Endothelial cell of umbilical vein (primary cell): ENCODE results near the gene PPIL6. TPM values are rescaled to one million over a fixed set of nuclear protein-coding genes. Genes with fewer than 3 reads are reported as not detected.

ENCODE experiments used
- BruUV-seq: library from RNA; stranded (reverse); fragments of 400-500 nt; replicated peaks from 2 replicates; lab custom pipeline; 2021; lab: Mats Ljungman, UMichigan
- CTCF ChIA-PET: fragments of 300-600, 350-600 bp; sonication (Branson Sonifier 250); formaldehyde crosslinking; loops from one replicate; lab custom pipeline; 2021; ENCODE audit warnings: antibody characterized with exemption, inconsistent platforms; lab: Charles Lee
- POLR2A ChIA-PET: fragments of 300-600, 350-600 bp; sonication (Branson Sonifier 250); formaldehyde crosslinking; loops from one replicate; lab custom pipeline; 2021; ENCODE audit warnings: antibody characterized with exemption, inconsistent platforms; lab: Charles Lee
- DNase-seq: peaks from one replicate; pipeline ENCODE4 v3.0.0-alpha.2; 2011; ENCODE audit warnings: low read depth, low spot score
- FAIRE-seq: peaks from 2 replicates; lab custom pipeline; 2011; peaks lifted over from hg19 to GRCh38; lab: Jason Lieb, UNC
- H2AFZ ChIP-seq: 2 replicates; pipeline ENCODE4 v1.6.0; 2012; ENCODE audit warnings: low read depth, low read length, control low read depth, inconsistent platforms
- H3K27ac ChIP-seq: 2 replicates; pipeline ENCODE4 v1.5.1; 2011; ENCODE audit warnings: low read depth, mild to moderate bottlenecking, control low read depth, low read length, moderate library complexity; ENCODE audit not compliant: insufficient read depth
- H3K27me3 ChIP-seq, 2 experiments: 2 replicates each; pipeline versions ENCODE4 v1.6.0 to v1.6.1; 2011; ENCODE audit warnings: low read length in 2 of 2, mixed read lengths in 1 of 2; ENCODE audit not compliant: control insufficient read depth in 2 of 2, insufficient read depth in 2 of 2
- H3K36me3 ChIP-seq, 2 experiments: 2 replicates in 1 of 2; 3 replicates in 1 of 2; pipeline ENCODE4 v1.5.1; 2011; ENCODE audit warnings: low read length in 2 of 2, mild to moderate bottlenecking in 1 of 2, moderate library complexity in 1 of 2; ENCODE audit not compliant: control insufficient read depth in 2 of 2, insufficient read depth in 2 of 2; ENCODE audit errors: extremely low read depth in 1 of 2
- H3K4me1 ChIP-seq: 3 replicates; pipeline ENCODE4 v1.5.1; 2011; ENCODE audit warnings: mild to moderate bottlenecking, low read length; ENCODE audit not compliant: control insufficient read depth, insufficient read depth; ENCODE audit errors: extremely low read depth
- H3K4me2 ChIP-seq: 2 replicates; pipeline ENCODE4 v1.6.1; 2011; ENCODE audit warnings: low read length, control low read depth, mixed read lengths; ENCODE audit not compliant: insufficient read depth
- H3K4me3 ChIP-seq, 3 experiments: fragments of 200-600 bp in 1 of 3; sonication (generic), shearing (Covaris generic) in 1 of 3; replicated peaks in 1 of 3; 2 replicates each; pipeline ENCODE4 v1.5.1; 2011 to 2016; ENCODE audit warnings: control low read depth in 3 of 3, low read length in 3 of 3, mild to moderate bottlenecking in 2 of 3, inconsistent platforms in 1 of 3, low read depth in 1 of 3, moderate library complexity in 1 of 3; ENCODE audit not compliant: insufficient read depth in 1 of 3
- H3K79me2 ChIP-seq: 2 replicates; pipeline ENCODE4 v1.6.0; 2012; ENCODE audit warnings: low read length, inconsistent platforms; ENCODE audit not compliant: control insufficient read depth, insufficient read depth
- H3K9ac ChIP-seq: replicated peaks from 2 replicates; pipeline ENCODE3; 2011; ENCODE audit warnings: low read length, control low read depth; ENCODE audit not compliant: insufficient read depth; ENCODE audit errors: extremely low read depth
- H3K9me1 ChIP-seq: replicated peaks from 3 replicates; pipeline ENCODE4 v1.6.0; 2011; ENCODE audit warnings: mild to moderate bottlenecking, low read length; ENCODE audit not compliant: control insufficient read depth, insufficient read depth; ENCODE audit errors: extremely low read depth
- H3K9me3 ChIP-seq: replicated peaks from 2 replicates; pipeline ENCODE4 v1.5.1; 2012; ENCODE audit warnings: low read length, inconsistent platforms; ENCODE audit not compliant: control insufficient read depth, insufficient read depth
- H4K20me1 ChIP-seq: replicated peaks from 2 replicates; pipeline ENCODE3; 2011; ENCODE audit warnings: mild to moderate bottlenecking, low read length; ENCODE audit not compliant: control insufficient read depth, insufficient read depth; ENCODE audit errors: extremely low read depth
- EZH2 ChIP-seq: IDR thresholded peaks from 2 replicates; pipeline ENCODE4 v1.6.1; 2012; ENCODE audit warnings: borderline replicate concordance, low read depth, mild to moderate bottlenecking, moderate library complexity, low read length, inconsistent platforms; ENCODE audit not compliant: severe bottlenecking
- FOS ChIP-seq: IDR thresholded peaks from 2 replicates; pipeline ENCODE4 v1.6.1; 2011; ENCODE audit warnings: mild to moderate bottlenecking, low read length, moderate library complexity, borderline replicate concordance; ENCODE audit not compliant: insufficient read depth
- GATA2 ChIP-seq: IDR thresholded peaks from 2 replicates; pipeline ENCODE4 v1.7.0; 2011; ENCODE audit warnings: low read depth, mild to moderate bottlenecking, moderate library complexity, mixed read lengths, low read length; ENCODE audit not compliant: insufficient read length, insufficient read depth
- JUN ChIP-seq: IDR thresholded peaks from 2 replicates; pipeline ENCODE4 v1.6.1; 2011; ENCODE audit warnings: borderline replicate concordance, low read depth; ENCODE audit not compliant: insufficient read length, insufficient read depth
- MYC ChIP-seq: IDR thresholded peaks from one replicate; pipeline ENCODE4 v1.6.1; 2011; ENCODE audit warnings: mild to moderate bottlenecking, low read depth, low read length
- POLR2A ChIP-seq: IDR thresholded peaks from 2 replicates; pipeline ENCODE4 v1.6.1; 2012; ENCODE audit warnings: low read depth, mild to moderate bottlenecking, control low read depth, low read length
- POLR2AphosphoS5 ChIP-seq: IDR thresholded peaks from 2 replicates; pipeline ENCODE4 v1.6.1; 2012; ENCODE audit warnings: low read depth, mild to moderate bottlenecking, control low read depth, low read length, moderate library complexity; ENCODE audit not compliant: insufficient read depth
- dilution Hi-C: fragments of 300-500 bp; cut with MboI; formaldehyde crosslinking; loops from one replicate; pipeline ENCODE4 v1.15.0; 2019; ENCODE audit warnings: low sequenced_read_pairs; ENCODE audit not compliant: extremely low pct_ligation_motif_present
- intact Hi-C: fragments of 100-400 bp; cut with micrococcal nuclease; formaldehyde crosslinking; loops from one replicate; pipeline ENCODE4 v1.10.0; 2022
- polyA plus RNA-seq, 4 experiments: library from polyadenylated mRNA; depleted of rRNA in 3 of 4; stranded (reverse) in 3 of 4; unstranded in 1 of 4; fragments of >200 nt; gene quantifications; 2 replicates each; pipeline versions ENCODE4 v1.2.1 to v1.2.3, GENCODE V29; 2011 to 2012; ENCODE audit warnings: missing spikeins in 1 of 4
- total RNA-seq: library from RNA; stranded (reverse); gene quantifications from 2 replicates; pipeline ENCODE4 v1.2.3, GENCODE V29; 2021
- TF ChIP-seq, protein P1 (sequence below): IDR thresholded peaks from 2 replicates; pipeline ENCODE4 v1.6.1; 2011; ENCODE audit not compliant: insufficient read depth, insufficient read length
- TF ChIP-seq, protein P2 (sequence below), 2 donors: IDR thresholded peaks; 1 replicate in 1 of 2; 2 replicates in 1 of 2; pipeline ENCODE4 v1.5.1; 2011; ENCODE audit warnings: low read length in 2 of 2, mild to moderate bottlenecking in 2 of 2, moderate library complexity in 2 of 2, control low read depth in 1 of 2, inconsistent platforms in 1 of 2, low read depth in 1 of 2; ENCODE audit not compliant: insufficient read depth in 1 of 2; ENCODE audit errors: extremely low read depth in 1 of 2

The PPIL6 gene
- total and polyA plus RNA-seq, 2 donors (not counting 3 experiments of a cell fraction or from before 2014, with no cell fraction given), result 0.11 to 0.33 TPM

DNA sequence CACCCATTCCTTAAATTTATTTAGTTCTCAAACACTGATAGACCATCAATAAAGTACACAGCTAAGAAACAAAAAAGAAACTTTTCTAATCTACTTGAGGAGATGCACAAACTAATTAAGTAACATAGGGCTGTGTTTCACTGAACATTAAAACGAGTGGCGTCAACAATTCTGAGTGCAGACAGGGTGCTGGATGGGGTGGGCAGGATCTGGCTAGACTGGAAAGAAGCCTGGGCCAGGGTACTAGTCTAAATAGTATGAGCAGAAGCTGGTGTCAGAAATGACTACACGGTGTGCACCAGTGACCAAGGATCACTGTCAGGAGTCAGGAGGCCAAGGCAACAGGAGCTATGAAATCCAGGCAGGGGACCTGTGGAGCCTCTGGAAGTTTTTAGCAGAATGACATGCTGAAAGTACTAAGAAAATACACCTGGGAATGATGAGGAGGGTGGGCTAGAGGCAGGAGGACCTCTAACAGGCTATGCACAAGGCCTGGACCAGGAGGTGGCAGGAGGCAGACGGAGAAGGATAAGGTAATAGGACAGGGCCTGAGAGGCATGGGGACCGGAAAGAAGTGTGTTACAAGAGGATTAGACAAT is 29.3 kb upstream of the PPIL6 start:
- Histone ChIP-seq H3K36me3 (peaks cover 14 to 25% of the 10 kb centered on the region in 2 experiments), H3K4me2 (no peak overlapping the region), H3K9me3 (no peaks in the 10 kb centered on the region), H3K9ac (no peak overlapping the region), H3K9me1 (no peaks in the 10 kb centered on the region), H3K27me3 (no peaks in the 10 kb centered on the region), H3K27ac (no peak overlapping the region), H3K4me1 (no peaks in the 10 kb centered on the region), H3K79me2 (no peaks in the 10 kb centered on the region), H3K4me3 (no peak overlapping the region), H2AFZ (no peak overlapping the region), H4K20me1 (no peaks in the 10 kb centered on the region)
- dilution Hi-C loops, result no loop called here
- POLR2A ChIA-PET, result no interaction called here
- CTCF ChIA-PET, result interaction anchor here (0.9 to 1.0 kb wide), 2 partner anchors 12 to 29 kb away, joined by 3 read pairs; partner anchors contain the start of genes PPIL6 and SMPD2
- FAIRE-seq (no peak), DNase-seq (no peak)
- BruUV-seq, result no TSS peak
- intact Hi-C loops, result no loop called here
- TF ChIP-seq JUN, result no peak
- TF ChIP-seq, protein P1, sequence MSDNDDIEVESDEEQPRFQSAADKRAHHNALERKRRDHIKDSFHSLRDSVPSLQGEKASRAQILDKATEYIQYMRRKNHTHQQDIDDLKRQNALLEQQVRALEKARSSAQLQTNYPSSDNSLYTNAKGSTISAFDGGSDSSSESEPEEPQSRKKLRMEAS, result no peak
- no peak for TF ChIP-seq MYC
- TF ChIP-seq, protein P2, sequence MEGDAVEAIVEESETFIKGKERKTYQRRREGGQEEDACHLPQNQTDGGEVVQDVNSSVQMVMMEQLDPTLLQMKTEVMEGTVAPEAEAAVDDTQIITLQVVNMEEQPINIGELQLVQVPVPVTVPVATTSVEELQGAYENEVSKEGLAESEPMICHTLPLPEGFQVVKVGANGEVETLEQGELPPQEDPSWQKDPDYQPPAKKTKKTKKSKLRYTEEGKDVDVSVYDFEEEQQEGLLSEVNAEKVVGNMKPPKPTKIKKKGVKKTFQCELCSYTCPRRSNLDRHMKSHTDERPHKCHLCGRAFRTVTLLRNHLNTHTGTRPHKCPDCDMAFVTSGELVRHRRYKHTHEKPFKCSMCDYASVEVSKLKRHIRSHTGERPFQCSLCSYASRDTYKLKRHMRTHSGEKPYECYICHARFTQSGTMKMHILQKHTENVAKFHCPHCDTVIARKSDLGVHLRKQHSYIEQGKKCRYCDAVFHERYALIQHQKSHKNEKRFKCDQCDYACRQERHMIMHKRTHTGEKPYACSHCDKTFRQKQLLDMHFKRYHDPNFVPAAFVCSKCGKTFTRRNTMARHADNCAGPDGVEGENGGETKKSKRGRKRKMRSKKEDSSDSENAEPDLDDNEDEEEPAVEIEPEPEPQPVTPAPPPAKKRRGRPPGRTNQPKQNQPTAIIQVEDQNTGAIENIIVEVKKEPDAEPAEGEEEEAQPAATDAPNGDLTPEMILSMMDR (IDR thresholded peaks at IDR 0.05; ENCODE audit: extremely low read depth in 1 of 2, insufficient read depth in 1 of 2, low read depth in 1 of 2, low read length in 2 of 2), result no peak
- no peak for TF ChIP-seq GATA2
- TF ChIP-seq POLR2AphosphoS5, result no peak
- TF ChIP-seq EZH2, result no peak
- no peak for TF ChIP-seq POLR2A
- no peak for TF ChIP-seq FOS
